Heart left ventricle (tissue), 13 donors: ENCODE measurements around the gene CELF2.

Experiments
- CTCF ChIP-seq, 12 donors: fragments of 200-600 bp; sonication (generic) in 4 of 12; IDR thresholded peaks; one replicate each; pipeline versions ENCODE4 v1.5.0 to v1.8.0; 2018 to 2022; ENCODE audit warnings: antibody characterized with exemption in 12 of 12, mild to moderate bottlenecking in 5 of 12
- POLR2A ChIP-seq, 2 donors: fragments of 450-650 bp; IDR thresholded peaks; one replicate each; pipeline ENCODE4 v1.6.1; 2017; ENCODE audit warnings: antibody characterized with exemption in 2 of 2, mild to moderate bottlenecking in 2 of 2, moderate library complexity in 2 of 2
- donor health status: ischemic (EF 13 %, LVEDD 7.1; RV severe dilation, severe dysfunction).
- donor health status: DM: no; HTN: yes; CAD: no.
- donor health status: DM: no; HTN: no; CAD: no.
- donor health status: ischemic (EF 25% LVEDD 6.9; RV normal size, moderate dysfunction).
- donor health status: ischemic (EF 25% LVEDD 5.7; RV mildly dilated, moderate dysfunction).
- donor health status: ischemic (EF 35%, LVEDD 5.7; RV mildly dilated, moderate dysfunction).
- donor health status: nonischemic (EF 11% LVEDD 7.7; RV severe dilation, severe dysfunction).
- donor health status: DM: yes; HTN: yes; CAD: no.
- donor health status: PGD.
- donor health status: ischemic (EF 29% LVEDD 5.4; RV normal size, mild dysfunction).
- donor health status: nonischemic (EF 23%, LVEDD 6.1; RV moderate dilation, normal function).

- no peak for TF ChIP-seq CTCF (IDR thresholded peaks at IDR 0.05)
- TF ChIP-seq POLR2A (IDR thresholded peaks at IDR 0.05): no peak
Measured at GRCh38 chr10:11317936-11318670, 300.4 kb downstream of the CELF2 start.
